ENCODE results near the gene KIAA1614.

DNA sequence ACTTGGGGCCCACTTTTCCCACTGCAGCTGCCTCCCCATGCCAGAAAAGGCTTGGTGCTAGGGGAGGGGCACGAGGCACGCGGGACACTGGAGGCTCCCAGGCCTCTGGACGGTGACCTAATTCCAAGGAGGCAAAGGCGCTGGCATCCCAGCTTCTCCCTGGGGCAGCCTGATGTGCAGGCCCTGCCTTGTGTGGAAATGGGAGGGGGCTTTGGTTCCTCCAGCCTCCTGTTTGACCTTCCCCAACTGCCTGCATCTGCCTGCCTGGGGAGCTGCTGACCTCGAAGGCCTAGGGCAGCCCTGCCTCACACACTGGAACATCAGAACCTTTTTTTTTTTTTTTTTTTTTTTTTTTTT, 39.9 kb downstream of the KIAA1614 start:
- TF ChIP-seq CTCF (IDR thresholded peaks at IDR 0.05; ENCODE audit: borderline replicate concordance, extremely low read depth, low read length, poor library complexity, severe bottlenecking) (no peak), EZH2 (IDR thresholded peaks at IDR 0.05; ENCODE audit: borderline replicate concordance, low read depth, low read length, severe bottlenecking) (no peak)
